Loucy (cell line): ENCODE measurements around the gene RFESD.

ENCODE experiments used
- H2AFZ ChIP-seq: fragments of 200-600 bp; sonication (generic); 2 replicates; pipeline ENCODE4 v1.6.0; 2016; ENCODE audit warnings: antibody characterized with exemption, mild to moderate bottlenecking, low read length, moderate library complexity
- H3F3A ChIP-seq: fragments of 200-600 bp; 2 replicates; pipeline ENCODE4 v1.6.0; 2016; ENCODE audit warnings: antibody characterized with exemption, low read depth, mild to moderate bottlenecking
- H3K27me3 ChIP-seq: fragments of 200-600 bp; sonication (generic); 2 replicates; pipeline ENCODE4 v1.6.1; 2014; ENCODE audit warnings: low read length, mild to moderate bottlenecking; ENCODE audit not compliant: insufficient read depth, poor library complexity, severe bottlenecking
- H3K36me3 ChIP-seq: fragments of 200-600 bp; sonication (generic); 2 replicates; pipeline ENCODE4 v1.6.1; 2016; ENCODE audit warnings: low read length; ENCODE audit not compliant: insufficient read depth
- H3K4me1 ChIP-seq: fragments of 200-600 bp; sonication (generic); 2 replicates; pipeline ENCODE4 v1.5.1; 2014; ENCODE audit warnings: low read length, mild to moderate bottlenecking; ENCODE audit not compliant: insufficient read depth, poor library complexity, severe bottlenecking
- H3K4me2 ChIP-seq: fragments of 200-600 bp; sonication (generic); 2 replicates; pipeline ENCODE4 v1.6.0; 2014; ENCODE audit warnings: antibody characterized with exemption, low read length, low read depth, mild to moderate bottlenecking; ENCODE audit not compliant: poor library complexity, severe bottlenecking
- H3K4me3 ChIP-seq: fragments of 200-600 bp; sonication (generic); 2 replicates; pipeline ENCODE4 v1.5.1; 2014; ENCODE audit warnings: low read length, mild to moderate bottlenecking, mixed read lengths; ENCODE audit not compliant: poor library complexity, severe bottlenecking
- H3K79me2 ChIP-seq: fragments of 200-600 bp; sonication (generic); 2 replicates; pipeline ENCODE4 v1.6.1; 2014; ENCODE audit warnings: low read length; ENCODE audit not compliant: insufficient read depth
- H3K9ac ChIP-seq: fragments of 200-600 bp; sonication (generic); 2 replicates; pipeline ENCODE4 v1.6.0; 2014; ENCODE audit warnings: mild to moderate bottlenecking, low read depth, low read length, moderate library complexity; ENCODE audit not compliant: poor library complexity, severe bottlenecking
- H3K9me2 ChIP-seq: fragments of 200-600 bp; sonication (generic); replicated peaks from 2 replicates; pipeline ENCODE4 v1.6.1; 2016; ENCODE audit warnings: low read depth, low read length, mixed read lengths
- H3K9me3 ChIP-seq: fragments of 200-600 bp; sonication (generic); 2 replicates; pipeline ENCODE4 v1.6.1; 2014; ENCODE audit warnings: mild to moderate bottlenecking, antibody characterized with exemption, low read length, low read depth; ENCODE audit not compliant: insufficient read depth
- H4K20me1 ChIP-seq: fragments of 200-600 bp; sonication (generic); 2 replicates; pipeline ENCODE4 v1.6.0; 2014; ENCODE audit warnings: antibody characterized with exemption, low read length, mild to moderate bottlenecking; ENCODE audit not compliant: insufficient read depth, poor library complexity, severe bottlenecking
- CTCF ChIP-seq: fragments of 200-600 bp; sonication (generic); conservative IDR thresholded peaks from 2 replicates; pipeline ENCODE4 v1.5.1; 2014; ENCODE audit warnings: mild to moderate bottlenecking, antibody characterized with exemption, low read length
- EZH2phosphoT487 ChIP-seq: fragments of 200-600 bp; IDR thresholded peaks from 2 replicates; pipeline ENCODE4 v1.6.1; 2018; ENCODE audit warnings: antibody characterized with exemption, mild to moderate bottlenecking, moderate library complexity, borderline replicate concordance

Gene RFESD

GRCh38 chr5:95652849-95653248, 6.3 kb downstream of the RFESD start:
- no peak for TF ChIP-seq CTCF
- no peak for TF ChIP-seq EZH2phosphoT487

GRCh38 chr5:95654196-95654595, 7.6 kb downstream of the RFESD start:
- TF ChIP-seq EZH2phosphoT487 (no peak), CTCF (no peak)
- no peaks in the 10 kb centered on the region for H3K9me2 ChIP-seq
- no peaks in the 10 kb centered on the region for H3K36me3 ChIP-seq
- peaks cover 56% of the 10 kb centered on the region for H3K4me1 ChIP-seq
- H3K79me2 ChIP-seq = peaks cover 14% of the 10 kb centered on the region
- H3K9ac ChIP-seq = no peak overlapping the region
- no peaks in the 10 kb centered on the region for H4K20me1 ChIP-seq
- no peaks in the 10 kb centered on the region for H3F3A ChIP-seq
- H3K4me3 ChIP-seq = no peak overlapping the region
- H2AFZ ChIP-seq = no peak overlapping the region
- H3K27me3 ChIP-seq = no peaks in the 10 kb centered on the region
- H3K9me3 ChIP-seq = no peaks in the 10 kb centered on the region
- H3K4me2 ChIP-seq = no peak overlapping the region

More at GRCh38 chr5:95652849-95653248, 6.3 kb downstream of the RFESD start:
- Histone ChIP-seq H3K4me2 (peak overlapping the region; percentile 46), H3K4me1 (peaks cover 68% of the 10 kb centered on the region), H3K9ac (no peak overlapping the region), H3F3A (peaks cover under 1% of the 10 kb centered on the region; the same call in 1 of the 2 replicates), H3K9me2 (no peaks in the 10 kb centered on the region), H3K79me2 (peaks cover 16% of the 10 kb centered on the region), H3K9me3 (no peaks in the 10 kb centered on the region), H4K20me1 (no peaks in the 10 kb centered on the region), H3K27me3 (no peaks in the 10 kb centered on the region), H2AFZ (no peak overlapping the region), H3K36me3 (no peaks in the 10 kb centered on the region), H3K4me3 (peak overlapping the region; percentile 6)

- peaks cover 42% of the 10 kb centered on the region for H3K4me1 ChIP-seq
- no peaks in the 10 kb centered on the region for H3F3A ChIP-seq
- no peaks in the 10 kb centered on the region for H3K9me2 ChIP-seq
- H3K4me2 ChIP-seq = peak overlapping the region; percentile 54
- no peaks in the 10 kb centered on the region for H3K9me3 ChIP-seq
- H3K36me3 ChIP-seq = no peaks in the 10 kb centered on the region
- no peaks in the 10 kb centered on the region for H3K27me3 ChIP-seq
- H3K79me2 ChIP-seq = peaks cover under 1% of the 10 kb centered on the region; the same call in 1 of the 2 replicates
- H4K20me1 ChIP-seq = no peaks in the 10 kb centered on the region
- H2AFZ ChIP-seq = peak overlapping the region; percentile 13
- peak overlapping the region; percentile 44 for H3K9ac ChIP-seq
- H3K4me3 ChIP-seq = peak overlapping the region; percentile 33
- TF ChIP-seq CTCF = no peak
- no peak for TF ChIP-seq EZH2phosphoT487
Observed at GRCh38 chr5:95655575-95655974, 9.0 kb downstream of the RFESD start.
